HL-60 (cell line): ENCODE measurements around the gene PGA4.

ENCODE experiments used
- POLR2AphosphoS5 ChIP-seq: IDR thresholded peaks from 2 replicates; pipeline ENCODE4 v1.6.1; 2012; ENCODE audit warnings: low read depth
- SPI1 ChIP-seq: IDR thresholded peaks from 2 replicates; pipeline ENCODE4 v1.6.1; 2012; ENCODE audit warnings: low read depth, mild to moderate bottlenecking, borderline replicate concordance
- TF ChIP-seq, protein P1 (sequence below): IDR thresholded peaks from one replicate; pipeline ENCODE4 v1.5.1; 2011; ENCODE audit warnings: low read length, control low read depth, inconsistent platforms; ENCODE audit not compliant: insufficient read depth

DNA sequence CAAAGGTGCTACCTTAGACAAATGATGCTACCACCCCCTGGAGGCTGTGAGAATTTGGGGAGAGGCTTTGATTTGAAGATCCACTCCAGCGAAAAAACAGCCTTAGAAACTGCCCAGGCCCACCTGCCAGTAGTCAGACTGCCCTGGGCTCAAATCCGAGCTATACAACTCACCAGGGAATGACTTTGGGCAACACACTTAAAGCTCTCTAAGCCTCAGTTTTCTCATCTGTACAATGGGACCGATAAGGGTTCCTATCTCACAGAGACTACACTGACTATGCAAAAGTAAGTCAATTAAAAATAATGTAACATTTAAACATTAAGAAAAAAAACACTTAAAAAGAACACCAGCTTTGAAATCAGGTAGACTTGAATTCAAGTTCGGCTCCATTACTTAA, 53.0 kb downstream of the PGA4 start:
- TF ChIP-seq, protein P1, sequence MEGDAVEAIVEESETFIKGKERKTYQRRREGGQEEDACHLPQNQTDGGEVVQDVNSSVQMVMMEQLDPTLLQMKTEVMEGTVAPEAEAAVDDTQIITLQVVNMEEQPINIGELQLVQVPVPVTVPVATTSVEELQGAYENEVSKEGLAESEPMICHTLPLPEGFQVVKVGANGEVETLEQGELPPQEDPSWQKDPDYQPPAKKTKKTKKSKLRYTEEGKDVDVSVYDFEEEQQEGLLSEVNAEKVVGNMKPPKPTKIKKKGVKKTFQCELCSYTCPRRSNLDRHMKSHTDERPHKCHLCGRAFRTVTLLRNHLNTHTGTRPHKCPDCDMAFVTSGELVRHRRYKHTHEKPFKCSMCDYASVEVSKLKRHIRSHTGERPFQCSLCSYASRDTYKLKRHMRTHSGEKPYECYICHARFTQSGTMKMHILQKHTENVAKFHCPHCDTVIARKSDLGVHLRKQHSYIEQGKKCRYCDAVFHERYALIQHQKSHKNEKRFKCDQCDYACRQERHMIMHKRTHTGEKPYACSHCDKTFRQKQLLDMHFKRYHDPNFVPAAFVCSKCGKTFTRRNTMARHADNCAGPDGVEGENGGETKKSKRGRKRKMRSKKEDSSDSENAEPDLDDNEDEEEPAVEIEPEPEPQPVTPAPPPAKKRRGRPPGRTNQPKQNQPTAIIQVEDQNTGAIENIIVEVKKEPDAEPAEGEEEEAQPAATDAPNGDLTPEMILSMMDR: no peak
- no peak for TF ChIP-seq POLR2AphosphoS5
- no peak for TF ChIP-seq SPI1
